ENCODE results near the gene ABCC6. TPM values are rescaled to one million over a fixed set of nuclear protein-coding genes. Genes with fewer than 3 reads are reported as not detected.

The ABCC6 gene
- total RNA-seq, 4 donors from 2014 or later, result 0.20 to 7.0 (median 0.66) TPM

GRCh38 chr16:16118337-16118736 lies 105.0 kb downstream of the ABCC6 start:
- Histone ChIP-seq H3K36me3 (peaks cover 0 to 100% (median 9%) of the 10 kb centered on the region in 3 donors), H3K27ac (no peak overlapping the region)
- WGBS, 2 donors, result 97 to 98% methylated on average over 7 of the region's 7 CpGs

GRCh38 chr16:16116841-16117240 lies 106.5 kb downstream of the ABCC6 start:
- 96 to 98% methylated on average over 7 of the region's 7 CpGs for WGBS, 2 donors
- Histone ChIP-seq H3K4me3 (no peak overlapping the region), H3K4me1 (no peaks in the 10 kb centered on the region), H3K9me3 (peaks cover 0 to 22% (median 3%) of the 10 kb centered on the region in 4 donors), H3K27me3 (no peaks in the 10 kb centered on the region), H3K36me3 (peaks cover 0 to 100% (median 17%) of the 10 kb centered on the region in 3 donors), H3K27ac (no peak overlapping the region)
- TF ChIP-seq, protein P1, sequence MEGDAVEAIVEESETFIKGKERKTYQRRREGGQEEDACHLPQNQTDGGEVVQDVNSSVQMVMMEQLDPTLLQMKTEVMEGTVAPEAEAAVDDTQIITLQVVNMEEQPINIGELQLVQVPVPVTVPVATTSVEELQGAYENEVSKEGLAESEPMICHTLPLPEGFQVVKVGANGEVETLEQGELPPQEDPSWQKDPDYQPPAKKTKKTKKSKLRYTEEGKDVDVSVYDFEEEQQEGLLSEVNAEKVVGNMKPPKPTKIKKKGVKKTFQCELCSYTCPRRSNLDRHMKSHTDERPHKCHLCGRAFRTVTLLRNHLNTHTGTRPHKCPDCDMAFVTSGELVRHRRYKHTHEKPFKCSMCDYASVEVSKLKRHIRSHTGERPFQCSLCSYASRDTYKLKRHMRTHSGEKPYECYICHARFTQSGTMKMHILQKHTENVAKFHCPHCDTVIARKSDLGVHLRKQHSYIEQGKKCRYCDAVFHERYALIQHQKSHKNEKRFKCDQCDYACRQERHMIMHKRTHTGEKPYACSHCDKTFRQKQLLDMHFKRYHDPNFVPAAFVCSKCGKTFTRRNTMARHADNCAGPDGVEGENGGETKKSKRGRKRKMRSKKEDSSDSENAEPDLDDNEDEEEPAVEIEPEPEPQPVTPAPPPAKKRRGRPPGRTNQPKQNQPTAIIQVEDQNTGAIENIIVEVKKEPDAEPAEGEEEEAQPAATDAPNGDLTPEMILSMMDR (IDR thresholded peaks at IDR 0.05), result no peak
- TF ChIP-seq POLR2A (IDR thresholded peaks at IDR 0.05), result no peak
- TF ChIP-seq EP300 (IDR thresholded peaks at IDR 0.05), result no peak
- no peak for DNase-seq (ENCODE audit: low spot score in 2 of 2)

More at GRCh38 chr16:16118337-16118736, 105.0 kb downstream of the ABCC6 start:
- DNase-seq (ENCODE audit: low spot score in 2 of 2), result no peak
- Histone ChIP-seq H3K4me3 (no peak overlapping the region), H3K4me1 (no peaks in the 10 kb centered on the region), H3K27me3 (no peaks in the 10 kb centered on the region), H3K9me3 (peaks cover 0 to 22% (median 3%) of the 10 kb centered on the region in 4 donors)
- TF ChIP-seq, protein P1 (IDR thresholded peaks at IDR 0.05), result no peak
- no peak for TF ChIP-seq POLR2A (IDR thresholded peaks at IDR 0.05)
- no peak for TF ChIP-seq EP300 (IDR thresholded peaks at IDR 0.05)

DNA sequence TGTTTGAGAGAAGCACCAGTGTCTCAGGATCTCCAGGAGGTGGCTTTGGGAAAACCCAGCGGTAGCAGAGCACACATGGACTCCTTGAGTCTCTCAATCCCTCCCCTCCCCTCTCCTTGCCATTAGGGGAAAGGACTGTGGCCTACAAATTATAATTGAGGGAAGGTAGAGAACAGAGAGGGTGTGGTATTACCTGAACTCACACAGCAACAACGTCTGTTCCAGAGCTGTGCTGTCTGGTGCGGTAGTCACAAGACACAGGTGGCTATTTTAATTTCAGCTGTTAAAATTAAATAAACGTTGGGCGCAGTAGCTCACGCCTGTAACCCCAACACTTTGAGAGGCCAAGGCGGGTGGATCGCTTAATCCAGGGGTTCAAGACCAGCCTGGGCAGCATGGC lies 110.2 kb downstream of the ABCC6 start:
- Histone ChIP-seq H3K4me1 (no peaks in the 10 kb centered on the region), H3K36me3 (peaks cover 3 to 96% (median 17%) of the 10 kb centered on the region in 3 donors), H3K4me3 (no peak overlapping the region), H3K27me3 (no peaks in the 10 kb centered on the region), H3K9me3 (peaks cover 0 to 17% (median under 1%) of the 10 kb centered on the region in 4 donors), H3K27ac (no peak overlapping the region)
- no peak for DNase-seq (ENCODE audit: low spot score in 2 of 2)
- 95% methylated on average over 8 of the region's 8 CpGs for WGBS, 2 donors
- TF ChIP-seq POLR2A (IDR thresholded peaks at IDR 0.05), result no peak
- TF ChIP-seq, protein P1 (IDR thresholded peaks at IDR 0.05), result no peak
- TF ChIP-seq EP300 (IDR thresholded peaks at IDR 0.05), result no peak

GRCh38 chr16:16112450-16113053 lies 110.7 kb downstream of the ABCC6 start:
- WGBS, 2 donors, result 84 to 85% methylated on average over 8 of the region's 8 CpGs
- H3K36me3 ChIP-seq, result peaks cover 3 to 91% (median 17%) of the 10 kb centered on the region in 3 donors
- no peak overlapping the region for H3K4me3 ChIP-seq
- TF ChIP-seq EP300 (IDR thresholded peaks at IDR 0.05), result no peak
- TF ChIP-seq, protein P1 (IDR thresholded peaks at IDR 0.05), result no peak
- TF ChIP-seq POLR2A (IDR thresholded peaks at IDR 0.05), result no peak
- H3K4me1 ChIP-seq, result no peaks in the 10 kb centered on the region
- H3K27ac ChIP-seq, result no peak overlapping the region
- no peaks in the 10 kb centered on the region for H3K27me3 ChIP-seq
- H3K9me3 ChIP-seq, result peaks cover 0 to 12% (median 0%) of the 10 kb centered on the region in 4 donors
- no peak for DNase-seq (ENCODE audit: low spot score in 2 of 2)

- no peak overlapping the region for H3K4me3 ChIP-seq
- no peak overlapping the region for H3K27ac ChIP-seq
- H3K36me3 ChIP-seq, result peaks cover 3 to 90% (median 10%) of the 10 kb centered on the region in 3 donors
- 93 to 97% methylated on average over 4 of the region's 4 CpGs for WGBS, 2 donors
- H3K27me3 ChIP-seq, result no peaks in the 10 kb centered on the region
- no peaks in the 10 kb centered on the region for H3K4me1 ChIP-seq
- no peak for DNase-seq (ENCODE audit: low spot score in 2 of 2)
- TF ChIP-seq, protein P1 (IDR thresholded peaks at IDR 0.05), result no peak
- TF ChIP-seq POLR2A (IDR thresholded peaks at IDR 0.05) (no peak), EP300 (IDR thresholded peaks at IDR 0.05) (no peak)
- H3K9me3 ChIP-seq, result peaks cover 0 to 3% (median 0%) of the 10 kb centered on the region in 4 donors
Measured at GRCh38 chr16:16111639-16112038, 111.7 kb downstream of the ABCC6 start.
